ENCODE data around the gene FNDC11.
"Not testable (repeated sequence)": the region's sequence is repeated elsewhere in the genome, so short reads cannot be mapped to it uniquely, and the experiment has no call there.

The FNDC11 gene

GRCh38 chr20:63601679-63602078 is 47.7 kb downstream of the FNDC11 start:
- DNase-seq = not testable (repeated sequence)

- DNase-seq = no peak
Observed at GRCh38 chr20:63602321-63602720, 48.4 kb downstream of the FNDC11 start.

All from midbrain (tissue), 1 donor.